ENCODE data around the gene OR6P1.

DNA sequence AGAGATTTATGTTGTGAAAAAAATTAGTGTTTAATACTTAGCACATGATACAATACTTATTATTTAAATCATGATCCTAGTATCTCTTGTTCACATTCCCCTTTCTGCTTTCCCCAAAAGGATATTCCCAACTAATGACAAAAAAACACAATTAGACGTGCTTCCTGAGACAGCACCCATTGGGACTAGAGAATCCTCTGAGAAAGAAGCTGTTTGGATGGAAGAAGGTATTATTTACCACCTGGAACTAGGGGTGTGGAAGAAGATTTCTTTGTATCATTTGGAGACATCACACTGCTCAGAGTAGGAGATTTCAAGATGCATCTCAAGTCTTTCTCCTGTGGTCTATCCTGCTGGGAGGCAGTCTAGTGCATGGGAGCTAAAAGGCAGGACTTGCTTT is 34.6 kb upstream of the OR6P1 start, which contains the start of gene OR10Z1:
- TF ChIP-seq, protein P1, sequence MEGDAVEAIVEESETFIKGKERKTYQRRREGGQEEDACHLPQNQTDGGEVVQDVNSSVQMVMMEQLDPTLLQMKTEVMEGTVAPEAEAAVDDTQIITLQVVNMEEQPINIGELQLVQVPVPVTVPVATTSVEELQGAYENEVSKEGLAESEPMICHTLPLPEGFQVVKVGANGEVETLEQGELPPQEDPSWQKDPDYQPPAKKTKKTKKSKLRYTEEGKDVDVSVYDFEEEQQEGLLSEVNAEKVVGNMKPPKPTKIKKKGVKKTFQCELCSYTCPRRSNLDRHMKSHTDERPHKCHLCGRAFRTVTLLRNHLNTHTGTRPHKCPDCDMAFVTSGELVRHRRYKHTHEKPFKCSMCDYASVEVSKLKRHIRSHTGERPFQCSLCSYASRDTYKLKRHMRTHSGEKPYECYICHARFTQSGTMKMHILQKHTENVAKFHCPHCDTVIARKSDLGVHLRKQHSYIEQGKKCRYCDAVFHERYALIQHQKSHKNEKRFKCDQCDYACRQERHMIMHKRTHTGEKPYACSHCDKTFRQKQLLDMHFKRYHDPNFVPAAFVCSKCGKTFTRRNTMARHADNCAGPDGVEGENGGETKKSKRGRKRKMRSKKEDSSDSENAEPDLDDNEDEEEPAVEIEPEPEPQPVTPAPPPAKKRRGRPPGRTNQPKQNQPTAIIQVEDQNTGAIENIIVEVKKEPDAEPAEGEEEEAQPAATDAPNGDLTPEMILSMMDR (IDR thresholded peaks at IDR 0.05 in 8 of 11, conservative IDR thresholded peaks at IDR 0.05 in 3 of 11): no peak
- TF ChIP-seq POLR2AphosphoS5 (IDR thresholded peaks at IDR 0.05): no peak

Measured in spleen (tissue), 7 donors.